Fibroblast of pulmonary artery (primary cell): ENCODE results near the gene ATP6V0D1.

Experiments
- DNase-seq: peaks from one replicate; pipeline ENCODE4 v3.0.0-alpha.2; 2010; ENCODE audit warnings: low read depth
- H3K4me3 ChIP-seq: replicated peaks from 2 replicates; pipeline ENCODE4 v1.5.1; 2011; ENCODE audit warnings: low read depth, mild to moderate bottlenecking, control low read depth, low read length, moderate library complexity
- CTCF ChIP-seq: IDR thresholded peaks from 2 replicates; pipeline ENCODE4 v1.5.1; 2011; ENCODE audit warnings: mild to moderate bottlenecking, control low read depth, low read length, inconsistent platforms; ENCODE audit errors: missing control alignments

ATP6V0D1 gene

GRCh38 chr16:67449336-67449735, 31.6 kb downstream of the ATP6V0D1 start:
- no peak for DNase-seq
- no peak for TF ChIP-seq CTCF

GRCh38 chr16:67448580-67448979, 32.4 kb downstream of the ATP6V0D1 start:
- H3K4me3 ChIP-seq, result no peak overlapping the region
- no peak for DNase-seq
- TF ChIP-seq CTCF, result no peak

More at GRCh38 chr16:67449336-67449735, 31.6 kb downstream of the ATP6V0D1 start:
- no peak overlapping the region for H3K4me3 ChIP-seq

GRCh38 chr16:67447508-67448076, 33.4 kb downstream of the ATP6V0D1 start:
- peak; percentile 75 for DNase-seq
- H3K4me3 ChIP-seq, result no peak overlapping the region
- TF ChIP-seq CTCF, result peak; percentile 54

GRCh38 chr16:67446968-67447507, 33.9 kb downstream of the ATP6V0D1 start:
- no peak overlapping the region for H3K4me3 ChIP-seq
- TF ChIP-seq CTCF, result no peak
- DNase-seq, result no peak

- peak; percentile 50 for DNase-seq
- peak; percentile 9 for TF ChIP-seq CTCF
- H3K4me3 ChIP-seq, result no peak overlapping the region
Measured at GRCh38 chr16:67445913-67446907, 34.7 kb downstream of the ATP6V0D1 start.

- no peak overlapping the region for H3K4me3 ChIP-seq
Measured at GRCh38 chr16:67445441-67445912, 35.5 kb downstream of the ATP6V0D1 start.

More at GRCh38 chr16:67445441-67445912, 35.5 kb downstream of the ATP6V0D1 start:
- DNase-seq, result no peak
- no peak for TF ChIP-seq CTCF
